HG02981 (cell line): ENCODE results near the gene RASA3.
"Not testable (repeated sequence)": the region's sequence is repeated elsewhere in the genome, so short reads cannot be mapped to it uniquely, and the experiment has no call there.

Source experiments
- ATAC-seq: cut with Tn5 transposase; IDR thresholded peaks from one replicate; pipeline ENCODE4 v1.9.1; 2021; ENCODE audit warnings: mild to moderate bottlenecking, moderate library complexity; ENCODE audit not compliant: unreplicated experiment

The RASA3 gene, protein sequence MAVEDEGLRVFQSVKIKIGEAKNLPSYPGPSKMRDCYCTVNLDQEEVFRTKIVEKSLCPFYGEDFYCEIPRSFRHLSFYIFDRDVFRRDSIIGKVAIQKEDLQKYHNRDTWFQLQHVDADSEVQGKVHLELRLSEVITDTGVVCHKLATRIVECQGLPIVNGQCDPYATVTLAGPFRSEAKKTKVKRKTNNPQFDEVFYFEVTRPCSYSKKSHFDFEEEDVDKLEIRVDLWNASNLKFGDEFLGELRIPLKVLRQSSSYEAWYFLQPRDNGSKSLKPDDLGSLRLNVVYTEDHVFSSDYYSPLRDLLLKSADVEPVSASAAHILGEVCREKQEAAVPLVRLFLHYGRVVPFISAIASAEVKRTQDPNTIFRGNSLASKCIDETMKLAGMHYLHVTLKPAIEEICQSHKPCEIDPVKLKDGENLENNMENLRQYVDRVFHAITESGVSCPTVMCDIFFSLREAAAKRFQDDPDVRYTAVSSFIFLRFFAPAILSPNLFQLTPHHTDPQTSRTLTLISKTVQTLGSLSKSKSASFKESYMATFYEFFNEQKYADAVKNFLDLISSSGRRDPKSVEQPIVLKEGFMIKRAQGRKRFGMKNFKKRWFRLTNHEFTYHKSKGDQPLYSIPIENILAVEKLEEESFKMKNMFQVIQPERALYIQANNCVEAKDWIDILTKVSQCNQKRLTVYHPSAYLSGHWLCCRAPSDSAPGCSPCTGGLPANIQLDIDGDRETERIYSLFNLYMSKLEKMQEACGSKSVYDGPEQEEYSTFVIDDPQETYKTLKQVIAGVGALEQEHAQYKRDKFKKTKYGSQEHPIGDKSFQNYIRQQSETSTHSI

DNA sequence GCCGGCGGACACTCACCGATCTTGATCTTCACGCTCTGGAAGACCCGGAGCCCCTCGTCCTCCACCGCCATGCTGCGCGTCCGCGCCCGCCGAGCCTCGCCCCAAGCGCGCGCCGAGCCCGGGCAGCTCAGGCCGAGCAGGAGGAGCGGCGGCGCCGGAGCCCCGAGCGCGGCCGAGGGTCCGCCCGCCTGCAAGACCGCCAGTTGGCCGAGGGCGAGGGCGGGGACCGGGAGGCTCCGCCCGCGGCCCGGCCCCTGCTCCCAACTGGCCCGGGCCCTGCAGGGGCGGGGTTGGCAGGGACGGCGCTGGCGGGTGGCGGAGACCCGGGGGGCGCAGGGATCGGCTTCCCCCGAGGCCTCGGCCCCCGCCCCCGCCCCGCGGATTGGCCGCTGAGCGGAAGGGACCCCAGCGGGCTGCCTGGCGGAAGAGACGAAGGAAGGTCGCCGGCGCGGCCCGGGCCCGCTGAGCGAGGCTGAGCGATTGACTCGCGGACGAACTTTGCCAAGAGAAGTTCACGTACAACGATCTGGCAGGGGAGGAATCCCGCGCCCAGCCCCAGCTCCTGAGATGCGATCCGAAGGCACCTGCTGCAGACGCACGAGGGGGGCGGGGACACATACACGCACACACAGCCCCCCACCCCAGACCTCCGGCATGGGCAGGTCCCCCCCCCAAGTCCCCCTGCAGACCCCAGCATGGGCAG, at the start of gene RASA3:
Gene RASA3, minus strand, starts transcription at position 205 of the 703 bp plus-strand sequence. Its CDS starts 134 bp downstream, at position 71.
- ATAC-seq: peak; percentile 53

DNA sequence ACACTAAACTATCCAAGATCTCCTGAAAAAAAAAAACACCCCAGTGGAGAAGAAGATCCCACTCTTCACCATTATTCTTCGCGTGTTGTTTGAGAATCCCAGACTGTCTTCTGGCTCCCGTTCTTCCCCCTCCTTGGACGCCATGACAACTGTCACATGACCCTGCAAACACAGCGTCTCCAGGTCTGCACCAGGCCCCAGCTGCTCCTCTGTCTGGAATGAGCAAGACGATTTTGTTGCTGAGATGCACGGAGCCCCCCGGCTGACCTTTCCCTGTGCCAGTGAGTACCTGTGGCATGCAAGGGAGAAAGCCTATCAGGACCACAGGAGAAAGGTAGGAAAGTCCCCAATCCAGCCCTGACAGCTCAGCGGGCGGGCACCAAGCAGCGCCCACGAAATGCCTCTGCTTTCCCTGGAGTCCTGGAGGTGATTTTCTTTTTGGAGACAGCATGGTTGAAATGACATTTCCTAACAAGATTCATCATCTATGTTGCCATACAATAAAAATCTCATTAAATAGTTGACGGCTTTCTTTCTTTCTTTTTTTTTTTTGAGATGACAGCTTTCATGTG, 46.8 kb upstream of the RASA3 start, which contains the start of gene CFAP97D2:
Gene CFAP97D2, plus strand, starts transcription at position 171 of the 572 bp plus-strand sequence. Its CDS starts 74 bp downstream, at position 245.
- no peak for ATAC-seq

DNA sequence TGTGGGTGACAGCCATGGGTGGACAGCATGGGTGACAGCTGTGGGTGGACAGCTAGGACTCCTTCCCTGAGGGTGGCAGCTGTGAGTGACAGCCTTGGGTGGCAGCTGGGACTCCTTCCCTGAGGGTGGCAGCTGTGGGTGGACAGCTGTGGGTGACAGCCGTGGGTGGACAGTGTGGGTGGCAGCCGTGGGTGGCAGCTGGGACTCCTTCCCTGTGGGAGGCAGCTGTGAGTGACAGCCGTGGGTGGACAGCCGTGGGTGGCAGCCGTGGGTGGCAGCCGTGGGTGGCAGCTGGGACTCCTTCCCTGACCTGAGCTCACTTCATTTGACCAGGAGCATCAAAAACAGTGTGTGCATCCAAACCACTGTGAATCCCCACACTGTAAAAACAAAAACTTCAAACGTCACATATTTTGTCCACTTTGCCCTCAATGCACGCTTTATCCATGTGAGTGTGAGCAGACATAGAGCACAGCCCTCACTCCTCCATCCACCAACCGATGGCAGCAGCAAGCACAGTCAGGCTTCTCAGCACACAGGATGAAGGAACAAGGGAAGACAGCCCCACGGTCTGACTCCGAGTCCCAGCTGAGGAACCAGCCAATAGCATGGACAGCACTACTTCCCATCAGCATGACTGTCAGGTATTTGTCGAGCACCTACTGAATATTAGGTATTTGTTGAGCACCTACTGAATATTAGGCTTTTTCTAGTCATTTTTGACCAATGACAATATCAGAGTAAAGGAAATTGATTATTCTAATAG, 45.0 kb upstream of the RASA3 start:
- ATAC-seq: no peak

GRCh38 chr13:114176359-114176902, 44.0 kb upstream of the RASA3 start:
- ATAC-seq: not testable (repeated sequence)

- ATAC-seq: no peak
These were observed 42.1 kb upstream of the RASA3 start for GRCh38 chr13:114174529-114174961.

DNA sequence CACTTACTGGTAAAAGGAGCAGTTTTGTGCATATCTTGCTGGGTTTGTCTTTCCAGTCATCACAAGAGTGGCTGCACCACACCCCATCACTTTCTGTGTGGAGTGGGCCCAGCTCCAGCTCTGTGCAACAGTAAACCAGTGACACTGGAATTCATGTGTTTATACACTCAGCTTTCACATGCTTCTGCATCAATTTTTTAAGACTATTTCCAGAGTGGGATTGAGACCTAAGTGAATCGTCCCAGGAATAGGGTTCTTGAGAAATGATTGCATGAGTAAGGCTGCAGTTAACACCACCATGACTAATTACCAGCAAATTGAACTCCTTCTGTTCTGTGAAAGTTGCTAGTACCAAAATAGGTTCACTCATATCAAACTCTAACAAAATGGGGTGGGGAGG, 41.3 kb upstream of the RASA3 start:
- no peak for ATAC-seq

- no peak for ATAC-seq
These were observed 40.8 kb upstream of the RASA3 start for GRCh38 chr13:114173272-114173671.

DNA sequence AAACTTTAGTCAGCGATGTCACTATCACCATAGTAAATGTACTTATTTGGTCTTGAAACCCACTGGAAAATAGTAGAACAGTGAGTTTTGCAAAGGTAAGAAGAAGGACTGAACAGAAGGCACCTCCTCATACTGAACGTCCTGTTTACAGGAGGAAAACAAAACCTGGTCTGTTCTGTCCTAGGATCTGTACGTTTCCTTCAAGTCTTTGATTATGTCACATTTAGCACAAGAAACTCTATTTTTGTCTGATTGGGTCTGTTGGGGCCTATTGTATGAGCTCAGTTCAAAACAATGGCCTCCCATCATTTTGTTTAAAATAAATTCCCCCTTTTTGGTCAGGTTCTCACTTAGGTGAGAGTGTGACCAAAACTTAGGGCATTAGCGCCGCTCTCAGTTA, 35.5 kb upstream of the RASA3 start:
- no peak for ATAC-seq

GRCh38 chr13:114167426-114167825, 35.0 kb upstream of the RASA3 start:
- ATAC-seq: no peak

GRCh38 chr13:114166381-114167131, 34.1 kb upstream of the RASA3 start:
- ATAC-seq: no peak

GRCh38 chr13:114164681-114165429, 32.4 kb upstream of the RASA3 start:
- no peak for ATAC-seq

DNA sequence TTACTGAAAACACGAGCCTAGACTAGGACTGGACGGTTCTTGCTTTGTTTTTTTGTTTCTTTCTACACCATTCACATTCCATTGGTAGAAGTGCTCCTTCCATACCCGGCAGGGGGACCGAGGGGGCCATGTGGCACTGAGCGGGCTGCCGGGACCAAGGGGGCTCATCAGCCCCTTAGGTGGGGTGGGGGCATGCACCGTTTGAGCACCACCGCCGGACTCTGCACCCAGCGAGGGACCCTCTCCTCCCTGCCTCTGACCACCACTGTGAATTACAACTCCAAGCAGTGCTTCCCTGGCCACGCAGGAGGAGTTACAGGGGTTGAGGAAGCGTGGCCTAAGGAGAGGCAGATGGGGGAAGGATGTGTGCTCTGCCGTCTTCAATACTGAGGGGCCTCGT, 31.6 kb upstream of the RASA3 start:
- ATAC-seq: no peak

- no peak for ATAC-seq
These were observed 30.1 kb upstream of the RASA3 start for GRCh38 chr13:114162533-114162922.

GRCh38 chr13:114161644-114162532, 29.5 kb upstream of the RASA3 start:
- ATAC-seq: no peak

DNA sequence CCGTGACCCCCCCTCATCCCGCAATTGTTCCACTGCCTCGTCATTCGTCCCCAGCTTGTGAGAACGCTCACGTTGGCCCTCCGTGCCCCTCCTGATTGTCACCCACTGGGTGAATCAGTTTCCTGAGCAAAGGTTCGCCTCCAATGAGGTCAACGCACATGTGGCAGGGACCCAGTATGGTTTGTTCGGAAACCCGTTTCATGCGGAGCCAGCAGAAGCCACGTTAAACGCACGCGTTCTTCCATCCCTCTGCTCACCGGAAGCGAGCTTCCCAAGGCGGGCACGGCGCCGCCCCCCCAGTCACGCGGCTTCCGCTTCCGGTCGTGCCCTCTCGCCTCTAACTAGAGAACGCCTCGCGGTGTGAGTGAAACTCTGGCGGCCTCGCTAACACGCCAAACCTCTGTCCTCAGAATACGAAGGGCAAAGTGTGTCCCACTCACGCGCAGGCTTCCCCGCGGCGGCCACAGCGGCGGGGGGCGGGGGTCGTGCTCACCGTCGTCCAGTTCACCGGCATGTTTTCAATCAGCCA, 28.7 kb upstream of the RASA3 start:
- no peak for ATAC-seq

DNA sequence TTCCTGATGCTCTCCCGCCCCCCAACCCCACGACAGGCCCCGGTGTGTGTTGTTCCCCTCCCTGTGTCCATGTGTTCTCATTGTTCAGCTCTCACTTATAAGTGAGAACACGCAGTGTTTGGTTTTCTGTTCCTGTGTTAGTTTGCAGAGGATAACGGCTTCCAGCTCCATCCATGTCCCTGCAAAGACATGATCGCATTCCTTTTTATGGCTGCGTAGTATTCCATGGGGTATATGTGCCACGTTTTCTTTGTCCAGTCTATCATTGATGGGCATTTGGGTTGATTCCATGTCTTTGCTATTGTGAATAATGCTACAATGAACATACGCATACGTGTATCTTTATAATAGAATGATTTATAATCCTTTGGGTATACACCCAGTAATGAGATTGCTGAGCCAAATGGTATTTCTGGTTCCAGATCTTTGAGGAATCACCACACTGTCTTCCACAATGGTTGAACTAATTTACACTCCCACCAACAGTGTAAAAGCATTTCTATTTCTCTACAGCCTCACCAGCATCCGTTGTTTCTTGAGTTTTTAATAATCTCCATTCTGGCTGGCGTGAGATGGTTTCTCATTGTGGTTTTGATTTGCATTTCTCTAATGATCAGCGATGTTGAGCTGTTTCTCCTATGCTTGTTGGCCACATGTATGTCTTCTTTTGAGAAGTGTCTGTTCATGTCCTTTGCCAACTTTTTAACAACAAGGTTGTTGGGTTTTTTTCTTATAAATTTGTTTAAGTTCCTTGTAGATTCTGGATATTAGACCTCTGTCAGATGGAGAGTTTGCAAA, 26.6 kb upstream of the RASA3 start:
- not testable (repeated sequence) for ATAC-seq
